A673 (cell line): ENCODE results near the gene WNT3. TPM values are rescaled to one million over a fixed set of nuclear protein-coding genes. Genes with fewer than 3 reads are reported as not detected.

Experiments used
- BruUV-seq: library from RNA; stranded (reverse); fragments of 400-500 nt; replicated peaks from 2 replicates; lab custom pipeline; 2021; lab: Mats Ljungman, UMichigan
- CTCF ChIA-PET: fragments of 300-600 bp; sonication (Branson Sonifier 250); formaldehyde crosslinking; loops from one replicate; lab custom pipeline; 2022; ENCODE audit warnings: antibody characterized with exemption; lab: Charles Lee
- POLR2A ChIA-PET: fragments of 300-600 bp; sonication (Branson Sonifier 250); formaldehyde crosslinking; loops from one replicate; lab custom pipeline; 2022; ENCODE audit warnings: antibody characterized with exemption; ENCODE audit not compliant: low non-redundant PET; lab: Charles Lee
- DNase-seq: peaks from one replicate; pipeline ENCODE4 v3.0.0-alpha.2; 2015; ENCODE audit warnings: low spot score
- H3K27ac ChIP-seq: fragments of 200-600 bp; sonication (generic); 2 replicates; pipeline ENCODE4 v1.5.1; 2016; ENCODE audit warnings: mixed run types, low read depth, mild to moderate bottlenecking, mixed read lengths, antibody characterized with exemption, low read length; ENCODE audit not compliant: poor library complexity, severe bottlenecking
- H3K27me3 ChIP-seq: fragments of 200-600 bp; sonication (generic); replicated peaks from 2 replicates; pipeline ENCODE4 v1.6.1; 2017; ENCODE audit warnings: mixed run types, low read depth, mild to moderate bottlenecking, mixed read lengths, antibody characterized with exemption, low read length; ENCODE audit not compliant: insufficient read depth, poor library complexity
- H3K36me3 ChIP-seq: fragments of 200-600 bp; sonication (generic); 2 replicates; pipeline ENCODE4 v1.6.1; 2016; ENCODE audit warnings: mixed run types, mild to moderate bottlenecking, mixed read lengths, antibody characterized with exemption, low read length; ENCODE audit not compliant: insufficient read depth, poor library complexity, severe bottlenecking
- H3K4me1 ChIP-seq: fragments of 200-600 bp; sonication (generic); 2 replicates; pipeline ENCODE4 v1.6.1; 2017; ENCODE audit warnings: mixed run types, mild to moderate bottlenecking, mixed read lengths, antibody characterized with exemption, low read length; ENCODE audit not compliant: insufficient read depth, poor library complexity, severe bottlenecking
- H3K4me3 ChIP-seq: fragments of 200-600 bp; sonication (generic); 2 replicates; pipeline ENCODE4 v1.5.1; 2016; ENCODE audit warnings: low read depth, mixed run types, mild to moderate bottlenecking, mixed read lengths, low read length; ENCODE audit not compliant: poor library complexity, severe bottlenecking
- H3K9me3 ChIP-seq: fragments of 200-600 bp; sonication (generic); 2 replicates; pipeline ENCODE4 v1.6.1; 2016; ENCODE audit warnings: mixed run types, low read depth, mild to moderate bottlenecking, mixed read lengths, antibody characterized with exemption, low read length; ENCODE audit not compliant: poor library complexity, severe bottlenecking
- EZH2 ChIP-seq: fragments of 200-600 bp; sonication (generic); IDR thresholded peaks from 2 replicates; pipeline ENCODE4 v1.6.1; 2017; ENCODE audit warnings: borderline replicate concordance, low read depth, mild to moderate bottlenecking, mixed read lengths, antibody characterized with exemption, low read length; ENCODE audit not compliant: poor library complexity, severe bottlenecking
- intact Hi-C: fragments of 100-400 bp; cut with micrococcal nuclease; formaldehyde crosslinking; loops from one replicate; pipeline ENCODE4 v1.10.0; 2022; ENCODE audit not compliant: unreplicated experiment
- total RNA-seq: library from RNA; stranded (reverse); gene quantifications from 2 replicates; pipeline ENCODE4 v1.2.3, GENCODE V29; 2021
- TF ChIP-seq, protein P1 (sequence below): fragments of 300-800, 200-600 bp; sonication (generic); conservative IDR thresholded peaks from 2 replicates; pipeline ENCODE4 v1.5.1; 2017; ENCODE audit warnings: low read depth, mild to moderate bottlenecking, antibody characterized with exemption, low read length, moderate library complexity, mixed read lengths

WNT3 gene
- total RNA-seq, 1 experiment from 2014 or later, result 1.3 TPM

DNA sequence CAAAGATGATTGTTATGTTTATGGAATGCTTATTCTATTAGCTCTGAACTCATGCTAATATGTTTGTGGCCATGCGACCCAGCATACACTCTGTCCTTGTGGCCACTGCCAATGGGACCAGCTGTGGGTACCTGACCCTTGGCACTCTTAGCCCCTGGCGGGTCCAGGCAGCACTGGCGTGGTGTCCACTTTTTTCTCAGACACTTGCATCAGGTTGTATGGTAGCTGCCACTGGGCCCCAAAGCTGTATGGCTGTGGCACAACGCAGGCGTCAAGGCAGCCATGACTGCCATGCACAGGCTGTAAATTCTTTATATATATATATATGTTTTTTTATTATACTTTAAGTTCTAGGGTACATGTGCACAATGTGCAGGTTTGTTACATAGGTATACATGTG, 20.7 kb upstream of the WNT3 start:
- POLR2A ChIA-PET, result no interaction called here
- Histone ChIP-seq H3K4me1 (no peaks in the 10 kb centered on the region), H3K36me3 (no peaks in the 10 kb centered on the region), H3K27me3 (peaks cover 8% of the 10 kb centered on the region), H3K4me3 (no peak overlapping the region), H3K9me3 (no peaks in the 10 kb centered on the region), H3K27ac (no peak overlapping the region)
- DNase-seq, result no peak
- CTCF ChIA-PET, result no interaction called here
- intact Hi-C loops, result loop anchor here (10.0 kb wide), 1 partner anchor 1154 kb away; no protein-coding TSS in a partner anchor
- no peak for TF ChIP-seq EZH2
- BruUV-seq, result no TSS peak

DNA sequence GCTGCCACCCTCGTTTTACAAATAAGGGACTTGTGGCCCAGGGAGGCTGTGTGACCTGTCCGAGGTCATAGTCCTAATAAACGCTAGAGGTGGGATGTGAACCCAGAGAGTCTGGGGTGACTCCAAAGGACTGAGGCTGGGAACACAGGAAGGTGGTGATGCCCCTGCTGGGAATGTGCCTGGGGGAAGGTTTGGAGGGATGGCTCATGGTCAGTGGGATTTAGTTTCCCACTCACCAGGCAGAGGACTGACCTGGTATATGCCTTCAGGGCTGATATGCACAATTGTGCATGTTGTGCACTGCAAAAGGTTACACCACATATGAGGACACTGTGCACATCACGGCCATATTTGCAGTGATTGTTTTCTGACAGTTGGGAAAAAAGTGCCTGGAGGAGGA, 19.0 kb upstream of the WNT3 start:
- POLR2A ChIA-PET, result no interaction called here
- Histone ChIP-seq H3K36me3 (no peaks in the 10 kb centered on the region), H3K4me3 (no peak overlapping the region), H3K27me3 (peaks cover 8% of the 10 kb centered on the region), H3K4me1 (no peaks in the 10 kb centered on the region), H3K27ac (no peak overlapping the region), H3K9me3 (no peaks in the 10 kb centered on the region)
- intact Hi-C loops, result loop anchor here (10.0 kb wide), 1 partner anchor 1153 kb away; no protein-coding TSS in a partner anchor
- no TSS peak for BruUV-seq
- no peak for DNase-seq
- TF ChIP-seq, protein P1, sequence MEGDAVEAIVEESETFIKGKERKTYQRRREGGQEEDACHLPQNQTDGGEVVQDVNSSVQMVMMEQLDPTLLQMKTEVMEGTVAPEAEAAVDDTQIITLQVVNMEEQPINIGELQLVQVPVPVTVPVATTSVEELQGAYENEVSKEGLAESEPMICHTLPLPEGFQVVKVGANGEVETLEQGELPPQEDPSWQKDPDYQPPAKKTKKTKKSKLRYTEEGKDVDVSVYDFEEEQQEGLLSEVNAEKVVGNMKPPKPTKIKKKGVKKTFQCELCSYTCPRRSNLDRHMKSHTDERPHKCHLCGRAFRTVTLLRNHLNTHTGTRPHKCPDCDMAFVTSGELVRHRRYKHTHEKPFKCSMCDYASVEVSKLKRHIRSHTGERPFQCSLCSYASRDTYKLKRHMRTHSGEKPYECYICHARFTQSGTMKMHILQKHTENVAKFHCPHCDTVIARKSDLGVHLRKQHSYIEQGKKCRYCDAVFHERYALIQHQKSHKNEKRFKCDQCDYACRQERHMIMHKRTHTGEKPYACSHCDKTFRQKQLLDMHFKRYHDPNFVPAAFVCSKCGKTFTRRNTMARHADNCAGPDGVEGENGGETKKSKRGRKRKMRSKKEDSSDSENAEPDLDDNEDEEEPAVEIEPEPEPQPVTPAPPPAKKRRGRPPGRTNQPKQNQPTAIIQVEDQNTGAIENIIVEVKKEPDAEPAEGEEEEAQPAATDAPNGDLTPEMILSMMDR, result no peak
- no peak for TF ChIP-seq EZH2
- CTCF ChIA-PET, result no interaction called here

DNA sequence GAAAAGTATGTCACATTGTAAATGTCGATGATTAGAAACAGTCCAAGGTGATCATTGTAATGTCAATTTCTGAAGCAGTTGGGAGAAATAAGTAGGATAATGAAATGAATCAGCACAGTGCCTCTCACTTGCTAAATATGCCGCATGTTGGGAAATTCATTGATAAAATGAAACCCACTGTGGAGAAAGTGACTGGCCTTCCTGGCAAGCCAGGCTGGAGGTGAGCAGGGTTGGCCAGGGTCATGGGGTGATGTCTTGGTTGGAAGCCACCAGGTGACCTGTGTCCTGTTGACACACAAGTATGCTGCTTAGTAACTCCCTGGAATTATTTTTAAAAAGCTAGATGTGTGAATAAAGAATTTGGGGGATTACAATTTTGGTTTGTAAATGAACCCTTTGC, 18.0 kb upstream of the WNT3 start:
- Histone ChIP-seq H3K9me3 (no peaks in the 10 kb centered on the region), H3K27ac (no peak overlapping the region), H3K27me3 (peaks cover 7% of the 10 kb centered on the region), H3K36me3 (no peaks in the 10 kb centered on the region), H3K4me1 (no peaks in the 10 kb centered on the region), H3K4me3 (no peak overlapping the region)
- TF ChIP-seq, protein P1, result no peak
- no peak for TF ChIP-seq EZH2
- no TSS peak for BruUV-seq
- intact Hi-C loops, result loop anchor here (10.0 kb wide), 1 partner anchor 1152 kb away; no protein-coding TSS in a partner anchor
- ChIA-PET POLR2A (no interaction called here), CTCF (interaction anchor here (0.6 to 0.9 kb wide), 2 partner anchors 55 to 105 kb away, joined by 3 read pairs; no protein-coding TSS in a partner anchor)
- DNase-seq, result no peak

DNA sequence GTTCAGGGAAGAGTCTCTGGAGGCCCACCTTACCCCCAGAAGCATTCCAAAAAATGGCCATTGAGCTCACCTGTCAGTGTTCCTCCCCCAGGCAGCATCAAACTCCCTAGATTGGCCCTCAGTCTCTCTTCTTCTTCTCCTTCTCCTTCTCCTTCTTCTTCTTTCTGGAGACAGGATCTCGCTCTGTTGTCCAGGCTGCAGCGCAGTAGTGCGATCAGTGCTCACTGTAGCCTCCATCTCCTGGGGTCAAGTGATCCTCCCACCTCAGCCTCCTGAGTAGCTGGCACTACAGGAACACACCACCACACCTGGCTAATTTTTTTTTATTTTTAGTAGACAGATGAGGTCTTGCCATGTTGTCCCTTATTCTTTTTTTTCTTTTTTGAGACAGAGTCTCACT, 16.4 kb upstream of the WNT3 start:
- no TSS peak for BruUV-seq
- Histone ChIP-seq H3K27me3 (no peaks in the 10 kb centered on the region), H3K4me3 (no peak overlapping the region), H3K36me3 (no peaks in the 10 kb centered on the region), H3K4me1 (no peaks in the 10 kb centered on the region), H3K9me3 (no peaks in the 10 kb centered on the region), H3K27ac (no peak overlapping the region)
- no peak for DNase-seq
- ChIA-PET CTCF (no interaction called here), POLR2A (no interaction called here)
- intact Hi-C loops, result loop anchor here (10.0 kb wide), 1 partner anchor 1150 kb away; no protein-coding TSS in a partner anchor
- no peak for TF ChIP-seq EZH2
- TF ChIP-seq, protein P1, result no peak
